GM11168 (cell line): Measurements from ENCODE around the gene TAS1R2.

Experiments used
- in situ Hi-C: fragments of 300-500 bp; cut with MboI; formaldehyde crosslinking; loops from one replicate; pipeline ENCODE4 v1.12.0; 2022; ENCODE audit warnings: low sequenced_read_pairs; ENCODE audit not compliant: unreplicated experiment

The TAS1R2 gene

DNA sequence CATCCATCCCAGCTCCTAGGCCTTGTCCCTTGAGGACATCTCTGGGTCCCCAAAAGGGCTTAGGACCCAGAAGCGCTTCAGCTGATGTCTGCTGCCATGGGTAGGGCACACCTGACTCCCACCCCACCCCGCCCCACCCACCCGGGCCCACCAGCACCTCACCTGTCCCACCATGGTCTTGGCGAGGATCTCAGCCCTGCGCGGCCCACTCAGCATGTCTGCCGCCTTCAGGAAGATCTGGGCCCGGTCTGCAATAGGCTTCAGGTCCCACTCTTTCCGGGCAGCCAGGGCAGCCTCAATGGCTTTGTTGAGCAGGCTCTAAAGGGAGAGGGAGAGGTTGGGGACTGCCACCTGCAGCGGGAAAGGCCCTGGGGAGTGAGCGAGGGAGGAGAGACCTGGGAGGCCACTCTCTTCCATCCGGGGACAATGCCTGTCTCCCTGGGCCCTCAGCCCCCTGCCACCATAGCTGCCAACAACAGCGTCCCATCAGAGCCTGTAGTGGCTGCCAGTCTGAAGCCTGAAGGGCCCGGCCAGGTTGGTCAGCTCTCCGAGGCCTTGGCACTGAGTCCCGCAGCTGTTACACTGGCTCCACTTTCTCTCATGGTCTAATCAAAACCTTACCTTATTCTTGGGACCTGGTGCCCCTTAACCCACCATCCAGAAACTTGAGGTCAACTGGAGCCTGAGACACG is 26.0 kb upstream of the TAS1R2 start:
- in situ Hi-C loops = no loop called here

DNA sequence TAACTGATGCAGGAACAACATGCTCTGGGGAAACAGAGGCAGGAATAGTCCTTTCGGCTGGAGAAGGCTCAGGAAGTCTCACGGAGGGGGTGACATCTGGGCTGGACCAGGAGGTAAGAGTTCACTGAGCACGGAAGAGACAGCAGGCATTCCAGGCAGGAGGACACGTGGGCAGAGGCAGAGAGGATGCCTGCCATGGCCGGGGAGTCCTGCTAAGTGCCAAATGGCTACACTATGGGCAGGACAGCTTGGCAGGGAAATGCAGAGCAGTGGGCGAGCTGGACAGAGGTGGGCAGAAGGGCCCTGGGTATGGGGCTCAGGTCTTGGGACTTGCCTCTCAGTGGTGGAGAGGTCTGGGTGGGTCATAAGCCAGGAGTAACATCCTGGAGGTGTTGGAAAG is 25.3 kb upstream of the TAS1R2 start:
- in situ Hi-C loops = no loop called here

DNA sequence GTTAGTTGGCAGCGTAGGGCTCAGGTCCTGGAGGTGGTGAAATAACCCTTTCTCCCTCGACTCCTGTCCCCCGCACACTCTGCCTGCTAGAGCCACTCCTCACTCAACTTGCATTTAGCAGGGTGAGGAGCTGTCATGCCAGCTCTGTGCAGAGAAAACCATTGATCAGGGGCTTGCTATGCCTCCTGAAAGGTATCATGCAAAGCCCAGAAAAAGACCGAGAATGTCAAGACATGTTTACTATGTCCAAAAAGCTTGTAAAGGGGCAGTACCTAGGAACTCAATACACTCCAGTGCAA is 24.9 kb upstream of the TAS1R2 start:
- in situ Hi-C loops = no loop called here

DNA sequence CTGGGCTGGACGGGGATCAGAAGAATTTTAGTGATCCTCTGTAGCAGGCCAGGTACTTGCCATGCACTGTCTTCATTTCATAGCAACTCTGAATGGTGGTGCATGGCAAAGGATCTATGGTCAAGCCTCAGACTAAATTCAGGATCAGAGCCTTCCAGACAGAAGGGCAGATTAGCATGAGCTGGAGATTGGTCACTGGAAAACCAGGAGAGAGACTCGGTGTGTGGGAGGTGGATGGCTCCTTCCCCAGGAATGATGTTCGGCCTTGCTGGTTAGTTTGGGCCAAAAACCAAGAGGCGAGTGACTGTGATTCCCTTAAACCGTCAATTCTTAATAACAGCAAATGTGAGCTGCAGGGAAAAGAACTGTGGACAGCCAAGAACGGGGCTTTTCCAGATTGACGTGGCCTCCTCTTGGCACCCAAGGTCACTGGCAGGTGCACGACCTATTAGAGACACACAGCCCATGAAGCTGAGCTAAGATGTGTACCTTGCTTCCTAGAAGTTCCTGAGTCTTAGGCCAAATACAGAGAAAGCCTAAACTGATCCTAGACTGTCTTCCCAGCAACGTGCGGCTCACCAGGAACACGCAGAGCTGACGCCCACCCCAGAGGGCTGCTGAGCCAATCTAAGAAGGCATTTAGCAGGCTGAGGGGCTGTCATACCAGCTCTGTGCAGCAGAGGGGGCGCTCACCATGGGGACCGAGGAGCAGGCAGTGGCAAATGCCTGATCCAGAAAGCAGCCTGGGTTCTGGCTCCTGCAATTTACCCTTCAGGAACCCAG is 24.4 kb upstream of the TAS1R2 start:
- in situ Hi-C loops = no loop called here

DNA sequence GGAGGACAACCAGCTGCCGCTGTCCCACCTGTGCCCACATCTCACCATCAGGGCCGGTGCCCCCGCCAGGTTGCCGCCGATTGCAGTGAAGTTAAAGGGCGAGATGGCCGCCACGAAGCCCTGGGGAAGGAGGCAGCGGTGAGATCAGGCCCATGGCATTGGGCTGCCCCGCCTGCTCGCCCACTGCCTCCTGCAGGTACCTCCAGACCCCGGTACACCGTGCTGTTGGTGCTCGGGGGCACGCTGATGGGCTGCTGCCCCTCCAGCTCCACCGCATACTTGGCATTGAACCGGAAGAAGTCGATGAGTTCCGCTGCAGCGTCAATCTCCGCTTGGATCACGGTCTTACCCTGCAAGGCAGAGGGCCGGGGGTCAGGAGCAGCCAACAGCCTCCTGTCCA is 23.6 kb upstream of the TAS1R2 start:
- in situ Hi-C loops = no loop called here

DNA sequence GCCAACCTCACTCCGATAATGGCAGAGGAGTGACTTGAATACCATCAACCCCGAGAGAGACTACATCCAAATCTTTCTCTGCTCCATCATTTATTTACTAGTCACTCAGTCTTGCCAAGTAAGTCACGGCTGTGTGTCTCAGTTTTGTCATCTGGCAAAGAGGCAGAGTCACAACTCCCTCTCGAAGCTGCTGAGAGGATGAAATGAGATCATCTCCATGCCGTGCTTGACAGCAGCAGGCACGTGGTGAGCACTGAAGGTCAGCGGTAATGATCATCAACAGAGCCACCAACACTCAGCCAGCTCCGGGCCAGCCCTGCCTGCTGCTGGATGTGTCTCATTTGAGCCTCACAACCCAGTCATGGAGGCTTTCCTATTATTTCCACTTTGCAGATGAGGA is 23.0 kb upstream of the TAS1R2 start:
- in situ Hi-C loops = no loop called here

DNA sequence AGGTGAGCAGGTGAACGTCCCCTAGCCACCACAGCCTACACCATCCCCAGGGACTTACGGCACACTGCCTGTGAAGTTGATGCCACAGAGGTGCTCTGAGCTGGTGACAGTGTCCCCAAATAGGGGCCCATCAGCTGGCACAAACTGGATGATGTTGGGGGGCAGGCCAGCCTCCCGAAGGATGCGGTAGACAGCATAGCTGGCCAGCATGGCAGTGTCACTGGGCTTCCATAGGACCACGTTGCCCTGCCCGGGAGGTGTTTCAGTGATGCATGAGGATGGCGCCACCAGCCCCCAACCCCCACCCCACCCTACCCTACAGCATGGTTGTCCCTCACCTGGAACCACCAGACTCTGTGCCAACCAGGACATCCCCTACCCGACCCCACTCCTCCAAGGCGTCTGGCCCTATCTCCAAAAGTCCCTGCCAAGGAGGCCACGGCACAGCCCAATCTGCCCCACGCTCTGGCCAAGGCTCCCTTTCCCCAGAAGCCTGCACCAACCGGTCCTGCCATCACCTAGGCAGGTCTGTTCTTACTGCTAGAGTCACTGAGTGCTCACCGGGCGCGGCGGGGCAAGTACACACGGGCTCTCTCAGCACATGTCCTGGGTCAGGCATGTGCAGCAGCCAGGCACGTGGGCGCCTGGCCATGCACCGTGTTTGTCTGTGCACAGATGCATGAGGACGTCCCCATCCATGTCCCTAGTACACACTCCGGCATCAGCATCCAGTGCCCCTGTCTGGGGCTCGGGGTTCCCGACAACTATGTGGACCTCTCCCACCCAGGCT is 22.4 kb upstream of the TAS1R2 start:
- in situ Hi-C loops = no loop called here

DNA sequence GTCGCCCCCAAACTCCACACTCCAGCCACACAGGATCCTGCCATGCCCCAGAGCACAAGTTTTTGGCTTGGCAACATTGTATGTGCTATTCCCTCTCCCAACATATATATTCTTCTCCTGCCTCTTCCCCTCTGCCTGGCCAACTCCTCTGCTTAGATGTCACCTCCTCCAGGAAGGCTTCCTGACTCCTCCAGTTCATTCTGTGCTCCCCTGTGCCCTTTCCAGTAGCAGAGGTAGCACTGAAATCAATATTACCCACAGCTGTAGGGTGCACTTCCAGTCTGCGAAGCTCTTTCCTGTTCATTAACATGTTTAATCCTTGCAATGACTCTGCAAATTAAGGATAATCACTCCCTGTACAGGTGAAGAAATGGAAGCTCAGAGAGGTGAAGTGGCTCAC is 21.7 kb upstream of the TAS1R2 start:
- in situ Hi-C loops = no loop called here

DNA sequence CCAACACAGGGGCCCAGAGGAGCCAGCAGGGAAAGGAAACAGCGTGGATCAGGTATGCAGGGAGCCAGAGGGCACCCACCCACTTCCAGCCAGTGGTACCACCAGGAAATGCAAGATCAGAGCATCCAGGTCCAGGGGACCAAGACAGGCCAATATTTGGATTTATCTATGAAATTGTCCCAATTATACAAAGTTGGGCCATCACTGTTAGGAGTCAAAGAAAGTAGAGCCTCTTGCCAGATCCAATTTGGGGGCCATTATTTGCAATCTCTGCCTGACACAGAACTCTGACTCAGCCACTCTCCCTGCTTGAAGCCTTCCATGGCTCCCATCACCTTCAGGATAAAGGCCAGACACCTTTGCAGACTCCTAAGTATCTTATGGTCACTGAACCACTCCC is 21.1 kb upstream of the TAS1R2 start:
- in situ Hi-C loops = no loop called here

DNA sequence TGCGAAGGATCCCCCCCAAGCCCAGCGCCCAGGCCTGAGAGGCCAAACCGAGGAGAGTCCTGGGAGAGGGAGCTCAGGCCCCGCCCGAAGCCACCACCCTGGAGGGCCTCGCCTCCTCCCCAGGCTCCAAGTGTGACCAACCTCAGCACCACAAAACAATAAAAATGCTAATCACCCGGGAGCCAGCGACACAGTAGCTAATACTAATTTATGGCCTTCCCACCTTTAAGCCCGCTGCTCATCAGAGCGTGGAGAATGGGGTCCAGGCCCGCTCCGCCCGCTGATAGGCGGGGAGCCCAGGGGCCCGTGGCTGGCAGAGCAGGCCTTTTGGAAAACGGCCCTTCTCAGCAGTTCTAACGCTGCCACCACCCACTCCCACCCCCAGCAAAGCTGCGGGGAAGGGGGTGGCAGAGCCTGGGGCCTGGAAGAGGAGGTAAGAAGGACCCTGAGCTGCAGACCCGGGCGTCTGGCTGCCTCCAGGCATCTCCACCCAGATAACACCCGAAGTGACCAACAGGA is 20.4 kb upstream of the TAS1R2 start:
- in situ Hi-C loops = no loop called here

DNA sequence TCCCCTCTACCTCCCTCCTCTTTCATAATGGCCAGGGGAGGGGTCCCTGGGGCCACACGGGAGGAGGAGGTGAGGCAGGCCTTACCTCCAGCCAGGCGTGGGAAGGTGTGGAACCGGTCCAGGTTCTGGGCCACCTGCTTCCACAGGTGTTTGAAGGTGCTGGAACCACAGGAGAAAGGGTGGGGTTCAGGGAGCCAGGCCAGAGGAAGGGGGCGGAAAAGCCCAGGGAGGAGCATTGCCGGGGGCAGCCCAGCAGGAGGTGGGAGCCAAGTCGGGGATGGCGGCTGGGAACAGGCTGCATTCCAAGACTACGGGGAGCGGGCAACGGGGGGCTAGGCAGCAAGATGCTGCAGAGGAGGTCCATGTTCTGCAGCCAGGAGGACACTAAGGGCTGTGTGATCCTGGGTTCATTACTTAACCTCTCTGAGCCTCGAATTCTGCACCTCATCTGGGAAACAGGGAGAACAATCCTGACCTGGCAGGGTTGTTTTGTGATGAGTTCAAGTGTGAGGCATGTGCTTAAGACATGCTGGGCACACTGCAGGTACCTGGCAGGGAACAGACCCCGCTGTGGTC is 19.8 kb upstream of the TAS1R2 start:
- in situ Hi-C loops = no loop called here

DNA sequence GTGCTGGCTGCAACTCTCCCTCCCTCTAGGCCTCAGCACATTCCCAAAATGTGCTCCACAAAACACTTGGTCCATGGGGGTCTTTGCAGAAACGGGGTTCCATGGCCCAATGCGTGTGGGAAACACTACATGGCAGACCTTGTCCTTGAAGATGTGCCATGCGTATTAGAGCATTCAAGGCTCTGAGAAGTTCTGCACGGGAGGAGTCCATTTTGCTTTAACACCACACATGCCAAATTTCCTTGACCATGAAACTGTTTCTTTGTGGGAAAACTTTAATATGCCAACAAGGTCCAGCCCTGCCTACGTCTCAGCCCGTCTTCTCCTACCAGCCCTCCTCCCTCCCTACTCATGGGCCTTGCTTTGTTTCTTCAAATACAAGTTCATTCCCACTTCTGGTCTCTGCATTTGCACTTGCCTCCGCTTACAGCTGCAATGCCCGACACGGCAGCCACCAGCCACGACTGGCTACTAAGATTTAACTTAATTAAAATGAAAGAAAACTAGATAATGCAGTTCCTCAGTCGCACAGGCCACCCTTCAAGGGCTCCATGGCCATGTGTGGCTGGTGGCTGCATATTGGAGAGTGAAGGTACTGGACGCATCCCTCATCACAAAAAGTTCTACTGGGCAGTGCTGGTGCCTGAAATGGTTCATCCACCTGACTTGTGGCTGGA is 19.2 kb upstream of the TAS1R2 start:
- in situ Hi-C loops = no loop called here

DNA sequence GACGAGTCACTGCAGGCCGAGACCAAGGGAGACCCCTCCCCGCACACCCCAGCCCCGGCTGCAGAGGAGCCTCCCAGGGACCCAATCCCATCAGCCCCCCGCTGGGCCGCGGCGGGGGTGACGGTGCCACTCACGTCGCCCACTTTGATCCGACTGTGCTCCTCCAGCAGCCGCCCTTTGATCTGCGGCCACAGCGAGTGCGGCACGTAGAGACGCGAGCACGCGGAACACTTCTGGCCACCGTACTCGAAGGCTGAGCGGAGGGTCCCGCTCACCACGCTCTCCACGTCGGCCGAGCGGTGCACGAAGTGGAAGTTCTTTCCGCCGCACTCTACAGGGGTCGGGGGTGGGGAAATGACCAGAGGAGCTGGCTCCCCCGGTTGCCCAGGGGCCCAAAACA is 17.8 kb upstream of the TAS1R2 start:
- in situ Hi-C loops = no loop called here

DNA sequence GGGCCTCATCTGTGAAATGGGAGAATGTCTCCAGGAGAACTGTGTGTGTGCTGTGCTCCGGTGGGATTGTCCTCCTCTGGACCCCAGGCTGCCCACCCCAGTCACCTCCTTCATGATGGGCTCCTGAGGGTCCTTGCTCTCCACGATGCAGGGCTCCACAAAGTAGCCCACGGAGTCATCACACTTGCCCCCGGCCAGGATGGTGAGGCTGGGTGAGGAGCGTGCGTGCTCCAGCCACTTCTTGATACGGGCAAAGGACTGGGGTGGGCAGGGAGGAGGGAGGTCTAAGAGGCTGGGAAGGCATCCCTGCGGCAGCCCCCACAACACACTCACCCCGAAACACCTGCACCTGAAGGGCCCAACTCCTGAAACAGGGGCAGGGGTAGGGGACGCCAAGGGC is 16.8 kb upstream of the TAS1R2 start:
- in situ Hi-C loops = no loop called here

DNA sequence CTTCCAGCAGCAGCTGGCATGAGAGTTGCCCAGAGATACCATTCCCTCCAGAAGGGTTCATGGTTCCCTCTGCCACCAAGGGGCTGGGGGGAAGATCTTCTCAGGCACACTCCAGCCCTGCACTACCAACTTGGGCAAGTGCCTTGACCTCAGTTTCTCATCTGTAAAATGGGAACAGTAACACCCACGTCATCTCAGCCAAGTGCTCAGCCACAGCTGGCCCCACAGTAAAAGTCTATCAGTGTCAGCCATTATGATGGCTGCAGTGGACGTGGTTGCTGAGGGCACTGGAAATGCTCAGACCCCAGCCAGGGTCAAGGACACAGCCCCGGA is 16.3 kb upstream of the TAS1R2 start:
- in situ Hi-C loops = no loop called here

DNA sequence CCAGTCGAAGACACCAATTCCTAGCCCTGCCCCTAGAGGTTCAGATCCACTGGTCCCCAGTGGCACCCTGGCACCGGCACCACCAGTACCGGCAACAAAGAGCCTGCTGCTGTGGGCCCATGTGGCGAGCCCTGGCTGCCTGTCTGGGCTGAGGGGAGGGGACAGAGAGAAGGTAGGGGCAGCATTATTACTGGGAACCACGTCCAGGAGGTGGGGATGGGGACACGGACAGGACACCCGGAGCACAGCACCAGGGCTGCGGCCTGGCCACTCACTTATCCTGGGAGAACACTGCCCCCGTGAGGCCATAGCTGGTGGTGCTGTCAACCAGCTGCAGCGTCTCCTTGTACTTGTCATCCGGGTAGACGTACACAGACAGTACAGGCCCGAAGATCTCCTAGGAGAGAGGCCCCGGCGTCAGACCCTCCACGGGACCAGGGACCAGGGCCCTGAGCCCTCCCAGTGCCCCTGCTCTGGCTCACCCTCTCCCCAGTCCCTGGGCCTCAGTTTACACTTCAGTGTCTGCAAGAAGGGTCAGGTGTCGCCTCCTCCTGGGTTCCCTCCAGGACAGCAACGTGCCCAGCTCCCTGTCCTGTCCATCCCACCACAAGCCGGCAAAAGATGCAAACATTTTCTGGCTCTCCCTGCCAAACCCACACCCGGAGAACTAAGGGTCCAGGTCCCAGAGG is 15.8 kb upstream of the TAS1R2 start:
- in situ Hi-C loops = no loop called here

DNA sequence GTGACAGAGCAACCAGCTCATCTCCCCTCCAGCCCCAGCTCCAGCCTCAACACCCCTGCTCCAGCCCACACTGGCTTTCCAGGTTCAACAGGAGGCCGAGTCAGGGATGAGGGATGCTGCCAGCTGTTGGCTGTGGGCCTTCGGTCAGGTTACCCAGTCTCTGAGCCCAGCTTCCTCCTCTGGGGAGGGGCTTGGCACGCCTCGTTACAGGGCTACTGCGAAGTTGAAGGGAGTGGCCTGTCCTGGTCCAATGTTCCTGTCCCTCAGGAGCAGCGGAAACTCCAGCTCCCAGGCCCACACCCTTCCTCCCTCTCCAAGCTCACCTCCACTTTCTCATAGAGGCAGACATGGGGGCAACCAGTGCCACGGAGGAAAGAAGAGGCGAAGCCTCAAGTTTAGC is 15.1 kb upstream of the TAS1R2 start:
- in situ Hi-C loops = no loop called here

DNA sequence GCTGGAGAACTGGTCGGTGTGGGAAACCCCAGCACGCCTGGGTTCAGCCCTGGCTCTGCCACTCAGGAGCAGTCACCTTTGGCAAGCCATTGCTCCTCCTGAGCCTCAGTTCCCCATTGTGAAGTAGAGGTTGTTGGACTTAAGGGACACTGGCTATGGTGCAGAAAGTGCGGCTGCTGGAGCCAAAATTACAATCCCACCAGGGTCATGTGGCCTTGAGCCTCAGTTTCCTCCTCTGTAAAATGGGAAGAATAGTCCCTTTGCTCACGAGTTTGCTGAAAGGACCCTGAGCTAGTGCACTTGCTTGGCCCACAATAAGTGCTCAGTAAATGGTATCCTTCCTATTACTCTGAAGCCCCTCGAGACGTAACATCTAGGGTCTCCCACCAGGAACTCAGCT is 14.6 kb upstream of the TAS1R2 start:
- in situ Hi-C loops = no loop called here

DNA sequence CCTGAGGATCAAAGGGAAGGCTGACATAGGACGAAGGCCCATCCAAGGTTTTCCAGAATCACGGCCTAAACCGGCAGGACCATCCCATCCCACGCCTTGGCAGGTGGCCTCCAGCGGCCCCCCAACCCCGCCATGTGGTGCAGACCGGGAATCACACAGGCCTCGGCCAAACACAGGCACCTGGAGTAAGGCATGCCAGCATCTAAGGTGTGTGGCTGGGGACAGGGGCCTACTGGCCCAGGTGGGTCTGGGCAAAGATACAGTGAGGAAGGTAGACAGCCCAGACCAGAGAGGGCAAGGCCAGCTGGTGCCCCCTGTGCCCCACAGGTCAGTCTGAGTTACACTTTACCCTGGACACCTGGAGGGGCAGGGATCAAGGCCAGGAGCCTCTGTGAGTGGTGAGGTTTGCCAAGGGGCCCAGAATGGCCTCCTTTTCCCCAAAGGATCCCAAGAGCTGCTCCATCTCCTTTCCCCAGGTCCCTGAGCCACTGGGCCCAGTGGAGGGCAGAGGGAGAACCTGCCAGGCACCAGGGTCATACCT is 12.7 kb upstream of the TAS1R2 start:
- in situ Hi-C loops = no loop called here
